Heart left ventricle (tissue), 13 donors: ENCODE data around the gene IFI44L.

Experiments used
- CTCF ChIP-seq, 12 donors: fragments of 200-600 bp; sonication (generic) in 4 of 12; IDR thresholded peaks; one replicate each; pipeline versions ENCODE4 v1.5.0 to v1.8.0; 2018 to 2022; ENCODE audit warnings: antibody characterized with exemption in 12 of 12, mild to moderate bottlenecking in 5 of 12
- POLR2A ChIP-seq, 2 donors: fragments of 450-650 bp; IDR thresholded peaks; one replicate each; pipeline ENCODE4 v1.6.1; 2017; ENCODE audit warnings: antibody characterized with exemption in 2 of 2, mild to moderate bottlenecking in 2 of 2, moderate library complexity in 2 of 2
- donor health status: ischemic (EF 13 %, LVEDD 7.1; RV severe dilation, severe dysfunction).
- donor health status: DM: no; HTN: yes; CAD: no.
- donor health status: DM: no; HTN: no; CAD: no.
- donor health status: ischemic (EF 25% LVEDD 6.9; RV normal size, moderate dysfunction).
- donor health status: ischemic (EF 25% LVEDD 5.7; RV mildly dilated, moderate dysfunction).
- donor health status: ischemic (EF 35%, LVEDD 5.7; RV mildly dilated, moderate dysfunction).
- donor health status: nonischemic (EF 11% LVEDD 7.7; RV severe dilation, severe dysfunction).
- donor health status: DM: yes; HTN: yes; CAD: no.
- donor health status: PGD.
- donor health status: ischemic (EF 29% LVEDD 5.4; RV normal size, mild dysfunction).
- donor health status: nonischemic (EF 23%, LVEDD 6.1; RV moderate dilation, normal function).

- TF ChIP-seq POLR2A (IDR thresholded peaks at IDR 0.05) (no peak), CTCF (IDR thresholded peaks at IDR 0.05) (no peak)
Observed at GRCh38 chr1:78667939-78668338, 47.7 kb downstream of the IFI44L start.
